PC-9 (cell line): Measurements from ENCODE around the gene PHF23. TPM values are rescaled to one million over a fixed set of nuclear protein-coding genes. Genes with fewer than 3 reads are reported as not detected.
A peak's percentile ranks its signal among the peaks of the same experiment; 100 is the strongest.

ENCODE experiments used
- BruUV-seq: library from RNA; stranded (reverse); fragments of 400-500 nt; replicated peaks from 2 replicates; lab custom pipeline; 2021; lab: Mats Ljungman, UMichigan
- CTCF ChIA-PET: fragments of 300-600 bp; sonication (Branson Sonifier 250); formaldehyde crosslinking; loops from one replicate; lab custom pipeline; 2022; ENCODE audit warnings: antibody characterized with exemption; lab: Charles Lee
- POLR2A ChIA-PET: fragments of 300-600 bp; sonication (Branson Sonifier 250); formaldehyde crosslinking; loops from one replicate; lab custom pipeline; 2022; ENCODE audit warnings: antibody characterized with exemption; ENCODE audit not compliant: unreplicated experiment; lab: Charles Lee
- DNase-seq, 2 experiments: peaks; one replicate each; pipeline versions ENCODE4 v3.0.0 to v3.0.0-alpha.2; 2015 to 2022; ENCODE audit warnings: mixed read lengths in 1 of 2
- H2AFZ ChIP-seq: fragments of 200-600 bp; sonication (generic); 2 replicates; pipeline ENCODE4 v1.8.1; 2017; ENCODE audit warnings: antibody characterized with exemption
- H3F3A ChIP-seq: fragments of 200-600 bp; sonication (generic); 2 replicates; pipeline ENCODE4 v1.8.1; 2017; ENCODE audit warnings: antibody characterized with exemption, mild to moderate bottlenecking, low read depth; ENCODE audit not compliant: insufficient read depth
- H3K27ac ChIP-seq: fragments of 200-600 bp; sonication (generic); 2 replicates; pipeline ENCODE4 v1.6.1; 2016; ENCODE audit warnings: mixed run types
- H3K27me3 ChIP-seq: fragments of 200-600 bp; sonication (generic); 2 replicates; pipeline ENCODE4 v1.6.1; 2016; ENCODE audit warnings: low read depth, mixed run types; ENCODE audit not compliant: insufficient read depth
- H3K36me3 ChIP-seq: fragments of 200-600 bp; sonication (generic); 2 replicates; pipeline ENCODE4 v1.6.1; 2016; ENCODE audit warnings: low read depth, mixed run types
- H3K4me1 ChIP-seq: fragments of 200-600 bp; sonication (generic); replicated peaks from 2 replicates; pipeline ENCODE4 v1.6.1; 2016; ENCODE audit warnings: mixed run types; ENCODE audit not compliant: insufficient read depth
- H3K4me2 ChIP-seq: fragments of 200-600 bp; sonication (generic); 2 replicates; pipeline ENCODE4 v1.6.1; 2017; ENCODE audit warnings: mixed run types
- H3K4me3 ChIP-seq: fragments of 200-600 bp; sonication (generic); 2 replicates; pipeline ENCODE4 v1.6.1; 2016; ENCODE audit warnings: mixed run types
- H3K79me2 ChIP-seq: fragments of 200-600 bp; sonication (generic); 2 replicates; pipeline ENCODE4 v1.6.1; 2017; ENCODE audit warnings: low read depth, mixed run types
- H3K9me2 ChIP-seq: fragments of 200-600 bp; sonication (generic); 2 replicates; pipeline ENCODE4 v1.8.1; 2017; ENCODE audit warnings: mild to moderate bottlenecking; ENCODE audit not compliant: insufficient read depth
- H3K9me3 ChIP-seq: fragments of 200-600 bp; sonication (generic); 2 replicates; pipeline ENCODE4 v1.8.1; 2016; ENCODE audit warnings: low read depth; ENCODE audit not compliant: insufficient read depth
- H4K20me1 ChIP-seq: fragments of 200-600 bp; sonication (generic); 2 replicates; pipeline ENCODE4 v1.8.1; 2017; ENCODE audit not compliant: insufficient read depth
- EZH2 ChIP-seq: fragments of 200-600 bp; sonication (generic); IDR thresholded peaks from 2 replicates; pipeline ENCODE4 v1.8.0; 2017; ENCODE audit warnings: antibody characterized with exemption, low read depth
- intact Hi-C: fragments of 100-400 bp; cut with micrococcal nuclease; formaldehyde crosslinking; loops from one replicate; pipeline ENCODE4 v1.10.0; 2022; ENCODE audit not compliant: unreplicated experiment
- total RNA-seq: library from RNA; stranded (reverse); gene quantifications from 2 replicates; pipeline ENCODE4 v1.2.3, GENCODE V29; 2021
- TF ChIP-seq, protein P1 (sequence below): fragments of 200-600 bp; sonication (generic); conservative IDR thresholded peaks from 2 replicates; pipeline ENCODE4 v1.6.1; 2017; ENCODE audit warnings: mixed run types, antibody characterized with exemption, mild to moderate bottlenecking, moderate library complexity

The PHF23 gene
- total RNA-seq, 1 experiment from 2014 or later: 64.5 TPM

DNA sequence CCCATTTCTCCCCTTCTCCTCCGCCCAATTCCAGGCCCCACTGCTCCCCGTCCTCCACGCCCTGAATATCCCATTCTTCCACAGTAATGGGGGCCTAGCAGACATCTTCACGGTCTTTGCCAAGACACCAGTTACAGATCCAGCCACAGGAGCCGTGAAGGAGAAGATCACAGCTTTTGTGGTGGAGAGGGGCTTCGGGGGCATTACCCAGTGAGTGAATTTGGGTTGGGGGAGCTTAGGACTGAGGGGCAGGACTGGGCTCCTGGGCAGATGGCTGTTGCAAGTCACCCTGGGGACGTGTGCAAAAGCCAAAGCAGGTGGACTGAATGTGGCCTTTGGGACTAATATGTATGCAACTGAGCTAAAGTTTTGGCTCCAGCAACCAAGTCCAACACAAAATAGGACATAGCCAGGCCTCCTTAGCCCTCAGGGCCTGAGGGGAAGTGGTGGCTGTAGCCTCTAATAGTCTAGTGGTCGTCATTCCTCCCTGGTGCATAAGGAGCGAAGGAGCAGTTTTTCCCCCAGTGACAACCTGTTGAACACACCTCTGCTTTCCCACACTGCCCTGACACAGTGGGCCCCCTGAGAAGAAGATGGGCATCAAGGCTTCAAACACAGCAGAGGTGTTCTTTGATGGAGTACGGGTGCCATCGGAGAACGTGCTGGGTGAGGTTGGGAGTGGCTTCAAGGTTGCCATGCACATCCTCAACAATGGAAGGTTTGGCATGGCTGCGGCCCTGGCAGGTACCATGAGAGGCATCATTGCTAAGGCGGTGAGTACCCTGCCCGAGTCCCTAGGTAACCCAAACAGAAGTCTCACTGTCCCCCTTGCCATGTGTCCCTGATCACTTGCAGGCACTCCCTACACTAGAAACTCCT, 16.9 kb downstream of the PHF23 start:
- peaks cover 33% of the 10 kb centered on the region for H3K4me1 ChIP-seq
- no peaks in the 10 kb centered on the region for H3K27me3 ChIP-seq
- ChIA-PET CTCF (no interaction called here), POLR2A (interaction anchor here (0.5 kb wide), 1 partner anchor 662 kb away, joined by 3 read pairs; no protein-coding TSS in a partner anchor)
- peaks cover 67% of the 10 kb centered on the region for H3F3A ChIP-seq
- TF ChIP-seq EZH2: no peak
- TF ChIP-seq, protein P1, sequence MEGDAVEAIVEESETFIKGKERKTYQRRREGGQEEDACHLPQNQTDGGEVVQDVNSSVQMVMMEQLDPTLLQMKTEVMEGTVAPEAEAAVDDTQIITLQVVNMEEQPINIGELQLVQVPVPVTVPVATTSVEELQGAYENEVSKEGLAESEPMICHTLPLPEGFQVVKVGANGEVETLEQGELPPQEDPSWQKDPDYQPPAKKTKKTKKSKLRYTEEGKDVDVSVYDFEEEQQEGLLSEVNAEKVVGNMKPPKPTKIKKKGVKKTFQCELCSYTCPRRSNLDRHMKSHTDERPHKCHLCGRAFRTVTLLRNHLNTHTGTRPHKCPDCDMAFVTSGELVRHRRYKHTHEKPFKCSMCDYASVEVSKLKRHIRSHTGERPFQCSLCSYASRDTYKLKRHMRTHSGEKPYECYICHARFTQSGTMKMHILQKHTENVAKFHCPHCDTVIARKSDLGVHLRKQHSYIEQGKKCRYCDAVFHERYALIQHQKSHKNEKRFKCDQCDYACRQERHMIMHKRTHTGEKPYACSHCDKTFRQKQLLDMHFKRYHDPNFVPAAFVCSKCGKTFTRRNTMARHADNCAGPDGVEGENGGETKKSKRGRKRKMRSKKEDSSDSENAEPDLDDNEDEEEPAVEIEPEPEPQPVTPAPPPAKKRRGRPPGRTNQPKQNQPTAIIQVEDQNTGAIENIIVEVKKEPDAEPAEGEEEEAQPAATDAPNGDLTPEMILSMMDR: no peak
- H2AFZ ChIP-seq: no peak overlapping the region
- H3K79me2 ChIP-seq: peaks cover 34% of the 10 kb centered on the region
- intact Hi-C loops: loop anchor here (5.0 kb wide), 1 partner anchor 85 kb away; the partner anchor contains the start of gene EIF5A
- no peak for DNase-seq
- BruUV-seq: no TSS peak
- H3K9me3 ChIP-seq: no peaks in the 10 kb centered on the region
- H3K9me2 ChIP-seq: no peaks in the 10 kb centered on the region
- H4K20me1 ChIP-seq: peaks cover 36% of the 10 kb centered on the region
- H3K27ac ChIP-seq: peak overlapping the region; percentile 98
- peaks cover 31% of the 10 kb centered on the region for H3K36me3 ChIP-seq
- H3K4me3 ChIP-seq: peak overlapping the region; percentile 77; the same call in 1 of the 2 replicates
- peak overlapping the region; percentile 89 for H3K4me2 ChIP-seq

DNA sequence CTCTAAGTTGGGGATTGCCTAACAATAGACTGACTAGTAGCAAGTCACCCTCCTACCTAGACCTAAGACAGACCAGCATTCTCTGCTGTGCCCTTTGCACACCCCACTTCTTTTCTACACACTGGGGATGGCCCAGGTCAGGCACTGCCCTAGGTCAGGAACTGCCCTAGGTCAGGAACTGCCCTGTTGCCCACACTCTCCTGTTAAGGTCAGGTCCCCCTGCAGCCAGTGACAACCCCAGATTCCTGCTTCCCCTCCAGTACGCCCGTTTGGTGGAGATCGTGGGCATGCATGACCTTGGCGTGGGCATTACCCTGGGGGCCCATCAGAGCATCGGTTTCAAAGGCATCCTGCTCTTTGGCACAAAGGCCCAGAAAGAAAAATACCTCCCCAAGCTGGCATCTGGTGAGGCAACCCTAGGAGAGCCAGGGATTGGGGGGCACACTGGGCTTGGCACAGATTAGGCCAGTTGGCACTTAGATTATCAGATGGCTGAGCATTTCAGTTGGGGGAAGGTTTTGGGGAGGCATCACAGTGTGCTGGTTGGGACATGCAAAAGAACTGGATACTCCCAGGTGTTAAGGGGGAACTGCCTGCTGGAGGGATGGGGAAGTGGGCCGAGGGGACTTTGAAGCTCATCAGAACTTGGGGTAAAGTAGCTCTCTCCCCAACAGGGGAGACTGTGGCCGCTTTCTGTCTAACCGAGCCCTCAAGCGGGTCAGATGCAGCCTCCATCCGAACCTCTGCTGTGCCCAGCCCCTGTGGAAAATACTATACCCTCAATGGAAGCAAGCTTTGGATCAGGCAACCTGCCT, 17.8 kb downstream of the PHF23 start:
- no TSS peak for BruUV-seq
- Histone ChIP-seq H3K27me3 (no peaks in the 10 kb centered on the region), H3K36me3 (peaks cover 31% of the 10 kb centered on the region), H3K4me3 (peak overlapping the region; percentile 77), H3F3A (peaks cover 59% of the 10 kb centered on the region), H3K4me1 (peaks cover 33% of the 10 kb centered on the region), H3K27ac (peak overlapping the region; percentile 98), H2AFZ (no peak overlapping the region), H3K9me3 (no peaks in the 10 kb centered on the region), H3K4me2 (peak overlapping the region; percentile 89), H3K9me2 (no peaks in the 10 kb centered on the region), H4K20me1 (peaks cover 36% of the 10 kb centered on the region), H3K79me2 (peaks cover 34% of the 10 kb centered on the region)
- CTCF ChIA-PET: interaction anchor here (0.5 to 1.1 kb wide), 3 partner anchors 18 to 179 kb away, joined by 4 to 13 read pairs (median 4); partner anchors contain the start of gene PHF23
- TF ChIP-seq, protein P1: no peak
- TF ChIP-seq EZH2: no peak
- POLR2A ChIA-PET: interaction anchor here (0.5 to 1.1 kb wide), 4 partner anchors 20 to 352 kb away, joined by 3 to 5 read pairs (median 4); partner anchors contain the start of gene GABARAP
- DNase-seq: no peak
- intact Hi-C loops: loop anchor here (5.0 kb wide), 1 partner anchor 86 kb away; the partner anchor contains the start of gene EIF5A
